Mesenteric fat pad (tissue), 1 donor: ENCODE measurements around the gene MACF1. TPM values are rescaled to one million over a fixed set of nuclear protein-coding genes. Genes with fewer than 3 reads are reported as not detected.
"Not testable (repeated sequence)": the region's sequence is repeated elsewhere in the genome, so short reads cannot be mapped to it uniquely, and the experiment has no call there.

Experiments used
- DNase-seq: peaks from one replicate; pipeline ENCODE4 v3.0.0-alpha.2; 2020; ENCODE audit warnings: low spot score
- total RNA-seq: library from RNA; stranded (reverse); fragmentation: NEBNext Ultra II Directional; extraction: Animal tissue kit (Norgen Biotek cat#: 25700); gene quantifications from one replicate; pipeline ENCODE4 v1.2.1, GENCODE V29; 2021
- donor health status: DM: yes; HTN: yes; CAD: no.

The MACF1 gene
- total RNA-seq, 1 donor from 2014 or later = 386 TPM

DNA sequence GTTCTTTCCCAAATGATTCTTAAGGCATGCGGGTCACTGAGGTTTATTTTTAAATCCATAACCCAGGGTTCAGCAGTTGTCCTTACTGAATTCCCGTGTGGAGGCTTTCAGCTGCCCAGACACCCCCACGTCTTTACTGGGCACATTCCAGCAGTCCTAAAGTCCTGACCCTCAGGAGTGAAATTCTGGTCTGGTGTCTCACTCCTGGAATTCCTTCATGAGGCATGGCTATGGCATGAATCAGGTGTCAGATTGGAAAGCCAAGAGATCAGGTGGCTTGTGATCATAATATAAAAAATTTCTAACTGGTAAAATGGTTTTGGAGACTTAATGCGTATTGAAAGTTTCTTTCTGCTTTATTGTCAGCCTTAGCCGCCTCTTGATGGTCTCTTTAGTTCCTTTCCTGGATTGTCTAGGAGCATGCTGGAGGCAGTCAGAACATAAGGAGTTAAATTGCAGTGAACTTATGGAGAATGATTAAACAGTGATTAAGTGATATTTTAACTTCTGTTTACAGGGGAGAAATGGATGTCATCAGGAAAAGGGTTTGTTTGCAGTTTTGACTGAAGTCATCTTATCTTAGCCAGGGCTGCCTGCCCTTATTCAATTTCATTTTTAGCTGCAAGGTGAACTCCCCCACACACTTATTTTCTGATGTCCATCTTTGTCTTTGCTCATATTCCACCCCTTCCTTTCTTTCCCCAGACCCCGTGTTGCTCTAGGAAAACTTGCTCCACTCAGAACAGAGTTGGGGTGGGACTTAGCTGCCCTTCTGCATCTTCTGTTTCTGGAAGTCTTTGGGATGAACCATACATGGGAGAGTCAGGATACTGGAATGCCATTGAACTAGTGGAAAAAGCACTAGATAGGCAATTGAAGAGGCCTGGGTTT, 25.7 kb upstream of the MACF1 start:
- no peak for DNase-seq

- DNase-seq = no peak
Observed at GRCh38 chr1:39181311-39181710, 23.2 kb upstream of the MACF1 start.

DNA sequence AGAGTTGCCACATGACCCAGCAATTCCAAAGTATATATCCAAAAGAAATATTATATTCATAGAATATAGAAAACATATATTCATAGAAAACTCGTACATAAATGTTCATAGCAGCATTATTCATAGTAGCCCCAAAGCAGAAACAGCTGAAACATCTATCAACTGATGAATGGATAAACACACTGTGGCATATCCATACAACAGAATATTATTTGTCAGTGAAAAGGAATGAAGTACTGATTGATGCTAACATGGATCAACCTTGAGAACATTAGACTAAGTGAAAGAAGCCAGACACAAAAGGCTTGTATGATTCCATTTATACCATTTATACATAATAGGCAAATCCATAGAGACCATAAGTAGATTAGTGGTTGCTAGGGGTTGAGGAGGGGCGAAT, 21.7 kb upstream of the MACF1 start:
- DNase-seq = no peak

- DNase-seq = no peak
Observed at GRCh38 chr1:39183503-39184353, 20.8 kb upstream of the MACF1 start.

DNA sequence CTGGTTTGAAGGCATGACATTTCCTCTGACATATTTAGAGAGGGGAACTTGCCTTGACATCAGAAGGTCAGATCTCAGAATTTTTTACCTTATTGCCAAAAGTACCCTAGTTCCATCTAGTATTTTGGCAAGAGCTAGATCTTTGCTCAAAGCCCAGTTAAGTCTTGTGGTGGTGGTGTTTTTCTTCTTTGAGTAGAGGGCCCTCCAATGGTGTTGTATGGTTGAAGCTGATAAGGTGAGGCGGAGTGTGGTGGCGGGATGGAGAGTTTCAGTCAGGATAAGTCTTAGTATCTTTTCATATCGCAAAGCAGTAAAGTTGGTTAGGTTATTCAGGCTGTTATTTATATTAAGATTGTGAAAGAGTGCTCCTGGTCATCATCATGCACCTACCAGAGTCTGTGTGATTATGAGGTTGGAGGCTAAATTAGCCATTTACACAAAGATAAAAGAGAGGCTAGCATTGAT, 20.1 kb upstream of the MACF1 start:
- DNase-seq = no peak

- DNase-seq = no peak
Observed at GRCh38 chr1:39187275-39188046, 17.0 kb upstream of the MACF1 start.

- no peak for DNase-seq
Observed at GRCh38 chr1:39189592-39190041, 14.9 kb upstream of the MACF1 start.

DNA sequence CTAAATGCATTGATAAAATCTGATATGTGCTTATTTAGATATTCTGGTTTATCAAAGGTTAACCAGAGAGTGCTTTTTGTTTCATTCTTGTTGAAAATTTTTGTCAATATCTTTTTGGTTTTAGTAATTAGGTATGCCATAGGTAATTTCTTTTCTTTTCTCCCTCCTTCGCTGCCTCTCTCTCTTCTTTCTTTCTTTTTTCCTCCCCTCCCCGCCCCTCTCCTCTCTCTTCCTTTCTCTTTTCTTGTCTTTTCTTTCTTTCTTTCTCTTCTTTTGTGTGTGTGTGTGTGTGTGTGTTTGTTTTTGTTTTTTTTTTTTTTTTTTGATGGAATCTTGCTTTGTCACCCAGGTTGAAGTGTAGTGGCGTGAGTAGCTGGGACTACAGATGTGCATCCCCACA, 14.4 kb upstream of the MACF1 start:
- no peak for DNase-seq

DNA sequence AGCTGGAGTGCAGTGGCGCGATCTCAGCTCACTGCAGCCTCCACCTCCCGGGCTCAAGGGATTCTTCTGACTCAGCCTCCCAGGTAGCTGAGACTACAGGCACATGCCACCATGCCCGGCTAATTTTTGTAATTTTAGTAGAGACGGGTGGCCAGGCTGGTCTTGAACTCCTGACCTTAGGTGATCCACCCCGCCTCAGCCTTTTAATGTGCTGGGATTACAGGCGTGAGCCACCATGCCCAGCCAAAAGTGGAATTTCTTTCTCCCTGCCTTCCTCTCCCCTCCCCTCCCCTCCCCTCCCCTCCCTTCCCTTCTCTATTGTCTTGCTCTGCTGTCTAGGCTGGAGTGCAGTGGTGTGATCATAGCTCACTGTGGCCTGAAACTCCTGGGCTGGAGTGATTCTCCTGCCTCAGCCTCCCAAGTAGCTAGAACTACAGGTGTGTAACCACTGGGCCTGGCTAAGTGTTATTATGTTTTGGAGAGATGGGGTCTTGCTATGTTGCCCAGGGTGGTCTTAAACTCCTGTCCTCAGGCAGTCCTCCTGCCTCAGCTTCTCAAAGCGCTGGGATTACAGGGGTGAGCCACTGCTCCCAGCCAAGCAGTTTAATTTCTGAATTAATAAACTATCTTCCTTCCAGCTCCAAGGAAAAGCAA, 10.0 kb upstream of the MACF1 start:
- DNase-seq = no peak

DNA sequence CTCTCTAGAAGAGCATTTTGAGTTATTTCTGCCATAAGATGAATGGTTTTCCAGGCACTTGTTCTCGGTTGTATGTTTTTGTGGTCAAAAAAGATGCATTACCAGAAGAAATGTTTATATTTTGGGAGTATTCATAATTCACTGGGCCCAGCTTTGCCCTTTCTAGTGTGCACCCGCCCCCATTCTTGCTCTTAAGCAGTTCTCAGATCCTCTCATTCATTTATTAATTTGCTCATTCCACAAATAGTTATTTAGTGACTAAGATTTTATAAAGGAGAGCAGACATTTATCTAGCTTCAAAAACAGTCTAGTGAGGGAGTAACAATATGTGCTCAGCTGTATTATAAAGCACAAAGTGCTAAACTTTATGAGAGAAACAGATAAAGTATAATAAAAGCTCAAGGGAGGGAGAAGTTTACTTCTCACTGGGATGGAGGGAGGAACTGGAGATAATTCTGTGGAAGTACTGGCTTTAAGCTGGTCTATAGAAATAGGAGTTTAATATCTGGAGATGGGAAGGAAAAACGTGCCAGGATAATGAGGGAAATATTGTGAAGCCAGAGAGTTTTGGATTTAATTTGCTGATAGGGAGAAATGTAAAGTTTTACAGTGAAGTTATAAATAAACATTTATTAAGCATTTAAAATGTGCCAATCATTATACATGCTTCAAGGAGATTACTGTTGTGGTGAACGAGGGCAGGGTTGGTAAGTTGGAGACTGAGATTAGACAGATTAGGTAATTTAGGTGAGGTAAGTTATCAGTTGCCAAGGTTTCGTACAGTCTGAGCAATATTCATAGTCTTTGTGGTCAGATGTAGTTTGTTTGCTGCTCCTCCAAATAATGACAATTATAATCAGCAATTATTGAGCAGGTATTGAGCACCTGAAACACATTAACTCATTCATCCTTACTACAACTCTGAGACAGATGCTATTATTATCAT, 9.1 kb upstream of the MACF1 start:
- no peak for DNase-seq

- DNase-seq = no peak
Observed at GRCh38 chr1:39196244-39197215, 8.0 kb upstream of the MACF1 start.

DNA sequence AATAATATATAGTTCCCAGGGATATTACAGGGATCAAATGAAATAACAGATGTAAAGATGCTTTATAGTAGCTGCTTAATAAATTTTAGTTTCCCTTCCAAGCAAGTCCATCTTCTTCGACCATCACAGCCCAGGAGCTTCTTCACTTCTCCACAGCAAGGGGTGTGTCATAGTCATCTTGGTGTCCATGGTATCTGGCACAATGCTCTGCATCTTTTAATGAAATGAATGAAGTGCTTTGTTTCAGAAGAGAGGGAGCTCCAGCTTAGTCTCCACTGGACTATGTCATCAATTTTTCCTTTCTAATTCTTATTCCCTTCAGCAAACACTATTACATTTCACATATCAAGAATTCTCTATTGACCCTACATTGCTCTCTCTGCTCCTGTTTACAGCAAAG, 4.9 kb upstream of the MACF1 start:
- no peak for DNase-seq

GRCh38 chr1:39205102-39205780, 746 bp downstream of the MACF1 start:
- DNase-seq = no peak

GRCh38 chr1:39205781-39206464, 1.4 kb downstream of the MACF1 start:
- no peak for DNase-seq

GRCh38 chr1:39208360-39208759, 3.9 kb downstream of the MACF1 start:
- DNase-seq = not testable (repeated sequence)

DNA sequence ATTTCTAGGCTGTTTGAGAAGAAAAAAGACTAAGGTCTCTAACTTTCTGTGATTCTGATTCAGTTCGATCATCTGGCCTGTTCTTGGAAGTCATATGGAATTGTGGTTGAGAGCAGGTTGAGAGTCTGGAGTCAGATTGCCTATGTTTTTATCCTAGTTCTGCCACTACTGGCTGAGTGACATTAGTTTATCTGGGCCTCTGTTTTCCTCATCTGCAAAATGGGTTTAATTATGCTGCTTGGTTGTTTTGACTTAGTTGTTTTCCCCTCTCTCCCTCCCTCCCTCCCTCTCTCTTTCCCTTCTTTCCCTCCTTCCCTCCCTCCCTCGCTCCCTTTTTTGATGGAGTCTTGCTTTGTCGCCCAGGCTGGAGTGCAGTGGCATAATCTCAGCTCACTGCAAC, 6.2 kb downstream of the MACF1 start:
- DNase-seq = no peak

GRCh38 chr1:39212499-39212898, 8.0 kb downstream of the MACF1 start:
- no peak for DNase-seq
